Small intestine (tissue), 7 donors: ENCODE data around the gene RORC. TPM values are rescaled to one million over a fixed set of nuclear protein-coding genes. Genes with fewer than 3 reads are reported as not detected.

Experiments
- DNase-seq, 2 donors: peaks; one replicate each; pipeline versions ENCODE4 v3.0.0 to v3.0.0-alpha.2; 2013
- FAIRE-seq: peaks from 2 replicates; lab custom pipeline; 2012; peaks lifted over from hg19 to GRCh38; lab: Jason Lieb, UNC
- H3K27ac ChIP-seq, 3 donors: one replicate each; pipeline ENCODE4 v1.5.1; 2013; ENCODE audit warnings: low read length in 2 of 3, mild to moderate bottlenecking in 2 of 3, control low read depth in 1 of 3, inconsistent platforms in 1 of 3, low read depth in 1 of 3, moderate library complexity in 1 of 3
- H3K27me3 ChIP-seq, 3 donors: one replicate each; pipeline ENCODE4 v1.6.1; 2013; ENCODE audit warnings: low read length in 3 of 3, inconsistent platforms in 1 of 3; ENCODE audit not compliant: control insufficient read depth in 3 of 3, insufficient read depth in 3 of 3
- H3K36me3 ChIP-seq, 3 donors: one replicate each; pipeline ENCODE4 v1.6.1; 2013; ENCODE audit warnings: low read length in 3 of 3, inconsistent platforms in 1 of 3, low read depth in 1 of 3, mild to moderate bottlenecking in 1 of 3, moderate library complexity in 1 of 3; ENCODE audit not compliant: control insufficient read depth in 3 of 3, insufficient read depth in 2 of 3
- H3K4me1 ChIP-seq, 3 donors: one replicate each; pipeline ENCODE4 v1.6.1; 2013; ENCODE audit warnings: low read length in 2 of 3, inconsistent platforms in 1 of 3, low read depth in 1 of 3, mild to moderate bottlenecking in 1 of 3, moderate library complexity in 1 of 3; ENCODE audit not compliant: control insufficient read depth in 3 of 3, insufficient read depth in 2 of 3
- H3K4me3 ChIP-seq, 3 donors: one replicate each; pipeline ENCODE4 v1.5.1; 2013; ENCODE audit warnings: low read length in 3 of 3, control low read depth in 1 of 3, inconsistent platforms in 1 of 3, low read depth in 1 of 3, mild to moderate bottlenecking in 1 of 3, moderate library complexity in 1 of 3
- H3K9me3 ChIP-seq, 2 donors: one replicate each; pipeline ENCODE4 v1.6.1; 2013; ENCODE audit warnings: low read depth in 1 of 2, low read length in 1 of 2; ENCODE audit not compliant: control insufficient read depth in 2 of 2, insufficient read depth in 1 of 2
- WGBS, 3 donors: extraction: QIAGEN DNeasy Blood & Tissue Kit; methylation state at CpG; one replicate each; pipeline ENCODE4 v1.1.7; 2013; 5-methylcytosine and 5-hydroxymethylcytosine counted together
- polyA plus RNA-seq, 4 donors: library from polyadenylated mRNA; stranded (reverse) in 3 of 4; unstranded in 1 of 4; fragments of 200-250 nt in 3 of 4; fragments of 120-200 nt in 1 of 4; gene quantifications; one replicate each; pipeline versions ENCODE4 v1.2.1 to v1.2.3, GENCODE V29; 2013
- donor health status: healthy with polysubstance abuse.
- donor health status: control.
- donor health status: control.
- donor health status: Bipolar disorder and iron deficiency.
- donor health status: healthy.

The RORC gene
- polyA plus RNA-seq, 4 donors, result 5.4 to 15.2 (median 10.8) TPM

GRCh38 chr1:151835596-151835995 is 4.0 kb upstream of the RORC start:
- 94 to 95% (median 95%) methylated on average over 7 of the region's 7 CpGs for WGBS, 3 donors
- Histone ChIP-seq H3K27ac (no peak overlapping the region), H3K27me3 (peaks cover 0 to 25% (median 2%) of the 10 kb centered on the region in 3 donors), H3K4me1 (peaks cover 6 to 45% (median 8%) of the 10 kb centered on the region in 3 donors), H3K36me3 (no peaks in the 10 kb centered on the region), H3K4me3 (no peak overlapping the region), H3K9me3 (no peaks in the 10 kb centered on the region)
- DNase-seq, result no peak
- no peak for FAIRE-seq

GRCh38 chr1:151834239-151834638 is 2.6 kb upstream of the RORC start:
- Histone ChIP-seq H3K4me1 (peaks cover 6 to 40% (median 8%) of the 10 kb centered on the region in 3 donors), H3K4me3 (no peak overlapping the region), H3K27ac (no peak overlapping the region), H3K9me3 (no peaks in the 10 kb centered on the region), H3K36me3 (no peaks in the 10 kb centered on the region), H3K27me3 (peaks cover 0 to 17% (median 2%) of the 10 kb centered on the region in 3 donors)
- FAIRE-seq, result no peak
- DNase-seq, result peak in 1 of 2 donors; percentile 41
- WGBS, 3 donors, result 30 to 54% (median 31%) methylated on average over 3 of the region's 3 CpGs

GRCh38 chr1:151833172-151833900 is 1.7 kb upstream of the RORC start:
- Histone ChIP-seq H3K4me3 (no peak overlapping the region), H3K4me1 (peaks cover 3 to 39% (median 6%) of the 10 kb centered on the region in 3 donors)
- DNase-seq, result no peak

GRCh38 chr1:151832318-151832980 is 847 bp upstream of the RORC start:
- Histone ChIP-seq H3K4me1 (peaks cover 3 to 39% (median 6%) of the 10 kb centered on the region in 3 donors), H3K4me3 (no peak overlapping the region), H3K36me3 (no peaks in the 10 kb centered on the region), H3K9me3 (no peaks in the 10 kb centered on the region), H3K27ac (peak overlapping the region in 2 of 3 donors; percentile 14 to 60), H3K27me3 (peaks cover 0 to 5% (median 0%) of the 10 kb centered on the region in 3 donors)
- 16 to 47% (median 27%) methylated on average over 10 of the region's 10 CpGs for WGBS, 3 donors
- DNase-seq, result peak; percentile 39 to 92
- FAIRE-seq, result no peak

More at GRCh38 chr1:151833172-151833900, 1.7 kb upstream of the RORC start:
- no peak for FAIRE-seq
- Histone ChIP-seq H3K9me3 (no peaks in the 10 kb centered on the region), H3K27me3 (peaks cover 0 to 10% (median 2%) of the 10 kb centered on the region in 3 donors), H3K27ac (peak overlapping the region in 1 of 3 donors; percentile 9), H3K36me3 (no peaks in the 10 kb centered on the region)
- WGBS, 3 donors, result 72 to 84% (median 75%) methylated on average over 4 to 8 of the region's 8 CpGs

GRCh38 chr1:151831256-151831591 is 378 bp downstream of the RORC start:
- H3K36me3 ChIP-seq, result no peaks in the 10 kb centered on the region
- H3K4me1 ChIP-seq, result peaks cover 0 to 32% (median 6%) of the 10 kb centered on the region in 3 donors
- H3K27ac ChIP-seq, result peak overlapping the region; percentile 59 to 88 (median 69)
- DNase-seq (no peak), FAIRE-seq (no peak)
- peak overlapping the region in 2 of 3 donors; percentile 30 to 64 for H3K4me3 ChIP-seq
- 14 to 59% (median 21%) methylated on average over 3 to 4 of the region's 4 CpGs for WGBS, 3 donors
- no peaks in the 10 kb centered on the region for H3K9me3 ChIP-seq
- no peaks in the 10 kb centered on the region for H3K27me3 ChIP-seq

GRCh38 chr1:151830055-151830454 is 1.5 kb downstream of the RORC start:
- peak overlapping the region in 2 of 3 donors; percentile 33 to 53 for H3K27ac ChIP-seq
- H3K27me3 ChIP-seq, result no peaks in the 10 kb centered on the region
- peaks cover 0 to 40% (median 8%) of the 10 kb centered on the region in 3 donors for H3K4me1 ChIP-seq
- no peaks in the 10 kb centered on the region for H3K36me3 ChIP-seq
- 27 to 61% (median 49%) methylated on average over 6 of the region's 6 CpGs for WGBS, 3 donors
- H3K4me3 ChIP-seq, result no peak overlapping the region
- H3K9me3 ChIP-seq, result no peaks in the 10 kb centered on the region
- DNase-seq (no peak), FAIRE-seq (no peak)

- DNase-seq, result no peak
- WGBS, 3 donors, result 43 to 63% (median 47%) methylated on average over 4 of the region's 4 CpGs
- no peaks in the 10 kb centered on the region for H3K27me3 ChIP-seq
- H3K9me3 ChIP-seq, result no peaks in the 10 kb centered on the region
- FAIRE-seq, result no peak
- peak overlapping the region in 1 of 3 donors; percentile 50 for H3K27ac ChIP-seq
- H3K4me3 ChIP-seq, result no peak overlapping the region
- H3K36me3 ChIP-seq, result no peaks in the 10 kb centered on the region
- H3K4me1 ChIP-seq, result peaks cover 0 to 40% (median 8%) of the 10 kb centered on the region in 3 donors
These were observed 2.1 kb downstream of the RORC start for GRCh38 chr1:151829352-151830046.

- no peak for FAIRE-seq
- H3K36me3 ChIP-seq, result no peaks in the 10 kb centered on the region
- WGBS, 3 donors, result 10 to 20% (median 12%) methylated on average over 8 to 12 of the region's 12 CpGs
These were observed 2.7 kb downstream of the RORC start for GRCh38 chr1:151828921-151829320.

More at GRCh38 chr1:151828921-151829320, 2.7 kb downstream of the RORC start:
- Histone ChIP-seq H3K27ac (peak overlapping the region in 1 of 3 donors; percentile 50), H3K4me1 (peaks cover 0 to 40% (median 5%) of the 10 kb centered on the region in 3 donors), H3K9me3 (no peaks in the 10 kb centered on the region), H3K4me3 (no peak overlapping the region), H3K27me3 (no peaks in the 10 kb centered on the region)
- peak in 1 of 2 donors; percentile 65 for DNase-seq
